Cardiac fibroblast (primary cell): Measurements from ENCODE around the gene TMEM207.
A peak's percentile ranks its signal among the peaks of the same experiment; 100 is the strongest.

ENCODE experiments used
- DNase-seq, 2 donors: peaks; one replicate each; pipeline versions ENCODE4 v3.0.0 to v3.0.0-alpha.2; 2010; ENCODE audit warnings: low read depth in 2 of 2
- H3K4me3 ChIP-seq, 2 donors: replicated peaks in 1 of 2; 1 replicate in 1 of 2; 2 replicates in 1 of 2; pipeline ENCODE4 v1.5.1; 2011; ENCODE audit warnings: low read depth in 2 of 2, low read length in 2 of 2, mild to moderate bottlenecking in 2 of 2, moderate library complexity in 1 of 2
- TF ChIP-seq, protein P1 (sequence below): IDR thresholded peaks from one replicate; pipeline ENCODE4 v1.5.1; 2011; ENCODE audit warnings: low read depth, mild to moderate bottlenecking, low read length, inconsistent platforms

Gene TMEM207

DNA sequence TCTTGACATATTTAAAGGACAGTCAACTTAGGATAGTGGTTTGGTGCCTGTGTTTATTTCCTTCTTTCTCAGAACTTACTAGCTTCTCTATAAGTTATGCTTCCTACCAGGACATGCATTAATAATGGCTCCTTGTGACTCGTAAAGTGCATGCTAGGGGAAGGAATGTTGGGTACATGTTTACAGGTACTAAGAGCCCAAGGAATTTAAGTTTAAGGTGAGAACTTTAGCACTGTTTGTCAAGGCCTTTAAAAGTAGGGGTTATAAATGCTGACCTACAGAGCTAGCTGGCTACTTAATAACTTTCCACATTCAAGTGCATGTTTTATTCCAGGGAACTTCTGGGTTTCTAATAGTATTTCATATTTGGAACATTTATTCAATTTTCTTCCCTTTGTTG lies at the start of gene TMEM207:
TMEM207 (minus strand) TSS at position 101 of the 400 bp plus-strand sequence; CDS start at position 9, 92 bp downstream.
- TF ChIP-seq, protein P1, sequence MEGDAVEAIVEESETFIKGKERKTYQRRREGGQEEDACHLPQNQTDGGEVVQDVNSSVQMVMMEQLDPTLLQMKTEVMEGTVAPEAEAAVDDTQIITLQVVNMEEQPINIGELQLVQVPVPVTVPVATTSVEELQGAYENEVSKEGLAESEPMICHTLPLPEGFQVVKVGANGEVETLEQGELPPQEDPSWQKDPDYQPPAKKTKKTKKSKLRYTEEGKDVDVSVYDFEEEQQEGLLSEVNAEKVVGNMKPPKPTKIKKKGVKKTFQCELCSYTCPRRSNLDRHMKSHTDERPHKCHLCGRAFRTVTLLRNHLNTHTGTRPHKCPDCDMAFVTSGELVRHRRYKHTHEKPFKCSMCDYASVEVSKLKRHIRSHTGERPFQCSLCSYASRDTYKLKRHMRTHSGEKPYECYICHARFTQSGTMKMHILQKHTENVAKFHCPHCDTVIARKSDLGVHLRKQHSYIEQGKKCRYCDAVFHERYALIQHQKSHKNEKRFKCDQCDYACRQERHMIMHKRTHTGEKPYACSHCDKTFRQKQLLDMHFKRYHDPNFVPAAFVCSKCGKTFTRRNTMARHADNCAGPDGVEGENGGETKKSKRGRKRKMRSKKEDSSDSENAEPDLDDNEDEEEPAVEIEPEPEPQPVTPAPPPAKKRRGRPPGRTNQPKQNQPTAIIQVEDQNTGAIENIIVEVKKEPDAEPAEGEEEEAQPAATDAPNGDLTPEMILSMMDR: no peak
- DNase-seq: no peak
- no peak within 1 kb of the TSS for H3K4me3 ChIP-seq

DNA sequence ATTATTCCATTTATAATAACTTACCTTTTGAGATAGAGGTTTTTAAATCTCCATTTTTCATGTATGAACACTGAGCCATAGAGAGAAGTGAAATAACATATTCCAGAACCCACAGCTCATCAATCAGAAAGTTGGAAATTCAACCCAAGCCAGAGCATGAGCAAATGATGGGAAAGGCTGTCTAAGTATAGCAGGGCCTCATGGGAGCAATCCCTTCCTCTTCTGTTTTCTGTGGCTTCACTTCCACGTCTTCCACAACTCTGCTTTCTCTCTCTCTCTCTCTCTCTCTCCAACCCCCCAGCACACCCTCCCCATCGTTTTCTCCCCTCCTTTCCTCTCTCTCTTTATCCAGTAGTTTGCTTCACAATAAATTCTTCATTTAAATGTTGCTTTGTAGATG lies 49.4 kb upstream of the TMEM207 start:
- DNase-seq: no peak
- TF ChIP-seq, protein P1: no peak
- no peak overlapping the region for H3K4me3 ChIP-seq

DNA sequence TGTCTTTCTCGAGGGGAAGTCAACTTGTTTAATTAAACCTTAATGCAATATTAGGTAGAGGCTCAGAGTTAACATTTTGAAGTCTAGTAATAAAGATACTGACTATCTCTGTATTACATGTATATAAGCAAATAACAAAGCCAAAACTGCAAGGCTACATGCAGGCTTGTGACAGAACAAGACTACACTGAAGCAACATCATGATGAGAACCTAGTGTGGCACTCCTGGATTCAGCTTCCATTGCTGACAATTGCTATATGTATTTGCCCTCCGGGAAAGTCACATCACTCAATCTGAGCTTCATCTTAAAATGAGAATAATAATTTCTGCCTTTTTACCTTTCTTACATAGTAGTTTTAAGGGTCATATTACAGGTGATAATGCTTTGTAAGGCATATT lies 48.6 kb upstream of the TMEM207 start:
- no peak overlapping the region for H3K4me3 ChIP-seq
- TF ChIP-seq, protein P1: no peak
- no peak for DNase-seq

DNA sequence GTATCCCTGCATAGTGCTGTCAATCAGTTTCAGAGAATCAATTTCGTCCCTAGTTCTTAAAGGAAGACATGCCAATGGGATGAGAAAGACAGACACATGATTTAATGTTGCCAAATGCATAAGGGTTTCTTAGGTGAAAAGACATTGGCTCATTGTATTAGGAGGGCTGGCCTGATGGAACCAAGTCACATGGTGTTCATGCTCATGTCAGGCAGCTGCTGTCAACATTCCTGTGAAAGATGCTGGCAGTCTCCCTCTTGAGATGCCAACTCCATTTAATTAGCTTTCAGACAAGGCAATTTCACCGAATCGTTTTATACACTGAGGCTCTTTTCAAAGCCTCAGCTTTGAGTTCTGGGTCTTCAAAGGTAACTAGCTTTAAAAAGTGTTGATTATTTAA lies 48.1 kb upstream of the TMEM207 start:
- TF ChIP-seq, protein P1: no peak
- no peak overlapping the region for H3K4me3 ChIP-seq
- DNase-seq: peak; percentile 15 to 28

DNA sequence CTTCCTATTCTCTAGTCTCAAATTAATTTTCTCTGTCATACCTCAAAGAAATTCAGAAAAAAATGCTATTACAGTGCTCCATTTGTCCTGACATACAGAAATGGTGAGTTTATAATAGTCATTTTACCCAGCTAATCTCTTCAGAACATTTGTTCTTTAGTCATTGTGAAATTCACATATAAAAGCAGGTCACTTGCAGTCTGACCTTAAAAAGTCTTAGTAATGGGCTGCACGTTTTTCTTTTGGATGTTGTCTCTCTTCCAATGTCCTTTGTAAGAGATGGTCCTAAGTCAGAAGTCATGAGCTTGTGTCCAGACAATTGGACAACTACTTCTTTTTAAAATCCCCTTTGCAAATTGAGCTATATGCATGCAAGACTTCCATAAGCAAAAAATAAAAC lies 47.2 kb upstream of the TMEM207 start:
- TF ChIP-seq, protein P1: no peak
- H3K4me3 ChIP-seq: no peak overlapping the region
- peak in 1 of 2 donors; percentile 22 for DNase-seq

DNA sequence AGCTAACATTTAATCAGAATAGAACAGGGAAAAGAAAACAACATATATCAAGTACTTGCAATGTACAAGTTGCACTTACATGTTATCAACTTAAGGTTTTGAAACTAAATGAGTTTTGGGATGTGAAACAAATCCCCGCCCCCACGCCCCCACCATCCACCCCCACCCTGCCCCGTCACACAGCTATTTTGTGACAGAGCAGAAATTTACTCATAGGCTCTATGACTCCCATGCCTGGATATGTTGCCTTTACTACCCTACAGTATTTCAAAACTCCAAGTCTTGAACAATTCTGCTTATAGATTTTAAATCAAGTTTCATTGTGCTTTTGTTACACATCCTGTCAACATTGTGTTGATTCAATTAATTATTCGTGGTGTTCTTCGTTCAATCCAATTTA lies 46.1 kb upstream of the TMEM207 start:
- DNase-seq: peak in 1 of 2 donors; percentile 57
- TF ChIP-seq, protein P1: no peak
- H3K4me3 ChIP-seq: no peak overlapping the region

DNA sequence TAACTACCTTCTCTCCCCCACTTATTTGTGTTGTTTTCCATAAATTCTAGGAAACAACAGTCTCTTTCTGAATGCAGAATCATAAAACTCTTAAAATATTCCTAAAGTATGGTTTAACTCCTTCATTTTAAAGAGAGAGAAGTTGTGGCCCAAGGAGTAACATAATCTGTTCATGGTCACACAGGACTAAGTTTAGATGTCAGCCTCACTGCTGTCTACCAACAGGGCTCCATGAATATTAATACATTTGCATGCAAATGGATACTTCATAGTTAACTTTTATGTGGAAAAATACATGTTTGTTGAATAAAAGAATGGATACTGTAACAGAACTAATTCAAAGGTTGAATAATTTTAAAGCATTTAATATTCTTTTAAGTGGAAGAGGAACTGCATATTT lies 45.7 kb upstream of the TMEM207 start:
- TF ChIP-seq, protein P1: no peak
- no peak overlapping the region for H3K4me3 ChIP-seq
- no peak for DNase-seq
